HG03097 (cell line): Measurements from ENCODE around the gene RTEL1.
A peak's percentile ranks its signal among the peaks of the same experiment; 100 is the strongest.
"Not testable (repeated sequence)": the region's sequence is repeated elsewhere in the genome, so short reads cannot be mapped to it uniquely, and the experiment has no call there.

Experiments
- ATAC-seq: cut with Tn5 transposase; IDR thresholded peaks from one replicate; pipeline ENCODE4 v1.9.1; 2021; ENCODE audit not compliant: unreplicated experiment, low FRiP score

Gene RTEL1

GRCh38 chr20:63708301-63709148, 50.4 kb downstream of the RTEL1 start:
- ATAC-seq, result peak; percentile 13

GRCh38 chr20:63709149-63709527, 51.0 kb downstream of the RTEL1 start:
- no peak for ATAC-seq

GRCh38 chr20:63711085-63711645, 53.1 kb downstream of the RTEL1 start:
- ATAC-seq, result no peak

GRCh38 chr20:63712191-63712590, 54.1 kb downstream of the RTEL1 start:
- no peak for ATAC-seq

GRCh38 chr20:63714858-63715257, 56.7 kb downstream of the RTEL1 start:
- no peak for ATAC-seq

GRCh38 chr20:63718996-63719395, 60.9 kb downstream of the RTEL1 start:
- no peak for ATAC-seq

- not testable (repeated sequence) for ATAC-seq
These were observed 65.0 kb downstream of the RTEL1 start for GRCh38 chr20:63722967-63723622.

- ATAC-seq, result not testable (repeated sequence)
These were observed 72.1 kb downstream of the RTEL1 start for GRCh38 chr20:63730189-63730733.

- no peak for ATAC-seq
These were observed 73.3 kb downstream of the RTEL1 start for GRCh38 chr20:63731410-63731809.

GRCh38 chr20:63732118-63733095, 74.3 kb downstream of the RTEL1 start:
- no peak for ATAC-seq

- ATAC-seq, result no peak
These were observed 75.0 kb downstream of the RTEL1 start for GRCh38 chr20:63733117-63733516.

GRCh38 chr20:63733579-63734081, 75.5 kb downstream of the RTEL1 start:
- no peak for ATAC-seq

- no peak for ATAC-seq
These were observed 76.2 kb downstream of the RTEL1 start for GRCh38 chr20:63734111-63734945.

- no peak for ATAC-seq
These were observed 77.1 kb downstream of the RTEL1 start for GRCh38 chr20:63734946-63735858.

- peak; percentile 22 for ATAC-seq
These were observed 78.0 kb downstream of the RTEL1 start, which contains the start of gene LIME1 for GRCh38 chr20:63735859-63736718. TSS of gene LIME1 (plus strand) at chr20:63736664. CDS start at chr20:63737550, 886 bp downstream.

GRCh38 chr20:63736893-63737694, 79.0 kb downstream of the RTEL1 start:
- no peak for ATAC-seq

GRCh38 chr20:63737695-63737944, 79.5 kb downstream of the RTEL1 start:
- no peak for ATAC-seq
